ENCODE measurements around the gene SNX1. TPM values are rescaled to one million over a fixed set of nuclear protein-coding genes. Genes with fewer than 3 reads are reported as not detected.
A peak's percentile ranks its signal among the peaks of the same experiment; 100 is the strongest.

Gene SNX1
- total RNA-seq, 6 experiments from 2014 or later: 40.7 to 71.1 (median 59.8) TPM

- Histone ChIP-seq H3K4me1 (peaks cover 0 to 49% (median 8%) of the 10 kb centered on the region in 4 donors), H3K27ac (peak overlapping the region; percentile 89 to 93 (median 90)), H3K4me3 (peak overlapping the region; percentile 71 to 92 (median 84)), H3K36me3 (peaks cover 0 to 16% (median 11%) of the 10 kb centered on the region in 4 donors), H3K9me3 (no peaks in the 10 kb centered on the region), H3K27me3 (no peaks in the 10 kb centered on the region)
- intact Hi-C loops (cut with DNase I): loop anchor here (10.0 kb wide), 1 partner anchor 63 kb away; the partner anchor contains the start of gene SNX22 (in 2 of the 2)
- no peak for TF ChIP-seq POLR2A (IDR thresholded peaks at IDR 0.05)
- peak; percentile 25 to 32 (median 30) for TF ChIP-seq CTCF (IDR thresholded peaks at IDR 0.05)
- DNase-seq (no peak), ATAC-seq (peak in 2 of 4 donors; percentile 2 to 4)
Observed at GRCh38 chr15:64092075-64092820, 3.5 kb upstream of the SNX1 start.

- intact Hi-C loops (cut with DNase I): loop anchor here (10.0 kb wide), 1 partner anchor 62 kb away; the partner anchor contains the start of gene SNX22 (in 2 of the 2)
- peak overlapping the region; percentile 71 to 92 (median 84) for H3K4me3 ChIP-seq
- TF ChIP-seq CTCF (IDR thresholded peaks at IDR 0.05): peak in 3 of 4 donors; percentile 4 to 19 (median 8)
- no peak for TF ChIP-seq POLR2A (IDR thresholded peaks at IDR 0.05)
- H3K36me3 ChIP-seq: peaks cover 0 to 8% (median 3%) of the 10 kb centered on the region in 4 donors
- H3K9me3 ChIP-seq: no peaks in the 10 kb centered on the region
- peaks cover 0 to 57% (median 12%) of the 10 kb centered on the region in 4 donors for H3K4me1 ChIP-seq
- peak overlapping the region; percentile 89 to 93 (median 90) for H3K27ac ChIP-seq
- peak; percentile 29 to 48 (median 45) for ATAC-seq
- DNase-seq: peak; percentile 59 to 80 (median 78)
- 2% methylated on average over 21 of the region's 22 CpGs for WGBS (ENCODE audit: insufficient coverage, low coverage, low lambda C conversion rate, missing lambda C conversion rate)
- H3K27me3 ChIP-seq: no peaks in the 10 kb centered on the region
Observed at GRCh38 chr15:64092864-64093626, 2.7 kb upstream of the SNX1 start.

- DNase-seq: peak; percentile 93 to 98 (median 97)
- 0% methylated on average over 29 of the region's 41 CpGs for WGBS (ENCODE audit: insufficient coverage, low coverage, low lambda C conversion rate, missing lambda C conversion rate)
- peak within 1 kb of the TSS; percentile 71 to 92 (median 84) for H3K4me3 ChIP-seq
- H3K27ac ChIP-seq: peak within 1 kb of the TSS; percentile 89 to 93 (median 90)
- H3K27me3 ChIP-seq: no peaks in the 10 kb centered on the region
- peaks cover 0 to 65% (median 14%) of the 10 kb centered on the region in 4 donors for H3K4me1 ChIP-seq
- H3K9me3 ChIP-seq: no peaks in the 10 kb centered on the region
- intact Hi-C loops (cut with DNase I): loop anchor here (10.0 kb wide), 1 partner anchor 61 kb away; the partner anchor contains the start of gene SNX22 (in 2 of the 2)
- ATAC-seq: peak; percentile 73 to 86 (median 78)
- peaks cover 0 to under 1% (median 0%) of the 10 kb centered on the region in 4 donors for H3K36me3 ChIP-seq
- TF ChIP-seq CTCF (IDR thresholded peaks at IDR 0.05): no peak
- TF ChIP-seq POLR2A (IDR thresholded peaks at IDR 0.05): peak; percentile 67
Observed at GRCh38 chr15:64093627-64094417, 2.0 kb upstream of the SNX1 start, which contains the start of gene CIAO2A. Gene CIAO2A, minus strand, starts transcription at chr15:64093838. Its CDS starts 70 bp downstream, at chr15:64093768.

- no peak for DNase-seq
- H3K27me3 ChIP-seq: no peaks in the 10 kb centered on the region
- TF ChIP-seq POLR2A (IDR thresholded peaks at IDR 0.05) (no peak), CTCF (IDR thresholded peaks at IDR 0.05) (no peak)
- peak overlapping the region in 2 of 3 donors; percentile 83 to 96 for H3K4me3 ChIP-seq
- no peak for ATAC-seq
- H3K9me3 ChIP-seq: no peaks in the 10 kb centered on the region
- no peaks in the 10 kb centered on the region for H3K36me3 ChIP-seq
- intact Hi-C loops (cut with DNase I): loop anchor here (10.0 kb wide), 1 partner anchor 59 kb away; the partner anchor contains the start of gene SNX22 (in 2 of the 2)
- WGBS (ENCODE audit: insufficient coverage, low coverage, low lambda C conversion rate, missing lambda C conversion rate): 25% methylated on average over 4 of the region's 4 CpGs
- peak overlapping the region in 2 of 3 donors; percentile 47 to 86 for H3K27ac ChIP-seq
- peaks cover 0 to 72% (median 19%) of the 10 kb centered on the region in 4 donors for H3K4me1 ChIP-seq
Observed at GRCh38 chr15:64095431-64095794, 369 bp upstream of the SNX1 start.
